HepG2 (cell line): ENCODE measurements around the gene SDK2. TPM values are rescaled to one million over a fixed set of nuclear protein-coding genes. Genes with fewer than 3 reads are reported as not detected.
A peak's percentile ranks its signal among the peaks of the same experiment; 100 is the strongest.

Experiments
- ATM ChIP-seq: fragments of 450-650 bp; IDR thresholded peaks from 2 replicates; pipeline ENCODE4 v1.7.1; 2017; ENCODE audit warnings: mild to moderate bottlenecking, borderline replicate concordance
- CEBPG ChIP-seq: IDR thresholded peaks from 2 replicates; pipeline ENCODE4 v1.6.1; 2016
- CENPX ChIP-seq: sonication (generic); formaldehyde crosslinking; IDR thresholded peaks from 2 replicates; pipeline ENCODE4 v1.9.0; 2021; ENCODE audit warnings: mild to moderate bottlenecking, missing genetic modification reagents, moderate library complexity
- HMG20B ChIP-seq: conservative IDR thresholded peaks from 2 replicates; pipeline ENCODE4 v1.6.1; 2016; ENCODE audit warnings: missing genetic modification reagents, missing compliant biosample characterization
- HNRNPK ChIP-seq: fragments of 200-400 bp; formaldehyde crosslinking; IDR thresholded peaks from 2 replicates; pipeline ENCODE4 v1.6.1; 2018; ENCODE audit warnings: low read length, low read depth, moderate library complexity, mild to moderate bottlenecking; ENCODE audit not compliant: poor library complexity, severe bottlenecking
- HOXD1 ChIP-seq: sonication (generic); formaldehyde crosslinking; IDR thresholded peaks from 2 replicates; pipeline ENCODE4 v1.5.0; 2020; ENCODE audit warnings: missing genetic modification reagents
- KLF11 ChIP-seq: IDR thresholded peaks from 2 replicates; pipeline ENCODE4 v1.6.1; 2016; ENCODE audit warnings: missing compliant biosample characterization
- MAZ ChIP-seq, 2 experiments: sonication (generic) in 1 of 2; formaldehyde crosslinking in 1 of 2; IDR thresholded peaks; 2 replicates each; pipeline versions ENCODE4 v1.5.0 to v1.6.1; 2012 to 2020; ENCODE audit warnings: low read depth in 2 of 2, mild to moderate bottlenecking in 2 of 2, borderline replicate concordance in 1 of 2, improper control_type of control experiment in 1 of 2, low read length in 1 of 2, missing genetic modification reagents in 1 of 2, moderate library complexity in 1 of 2
- MEIS1 ChIP-seq: sonication (generic); formaldehyde crosslinking; IDR thresholded peaks from 2 replicates; pipeline ENCODE4 v1.9.0; 2021; ENCODE audit warnings: mild to moderate bottlenecking, missing genetic modification reagents, moderate library complexity, borderline replicate concordance
- MTA1 ChIP-seq: sonication (generic); formaldehyde crosslinking; IDR thresholded peaks from 2 replicates; pipeline ENCODE4 v1.4.0; 2020; ENCODE audit warnings: missing genetic modification reagents, mild to moderate bottlenecking, borderline replicate concordance
- NAIF1 ChIP-seq: sonication (generic); formaldehyde crosslinking; IDR thresholded peaks from 2 replicates; pipeline ENCODE4 v1.5.0; 2020; ENCODE audit warnings: mild to moderate bottlenecking, missing genetic modification reagents, borderline replicate concordance
- NFE2L1 ChIP-seq: sonication (generic); formaldehyde crosslinking; IDR thresholded peaks from 2 replicates; pipeline ENCODE4 v1.4.0; 2020; ENCODE audit warnings: missing genetic modification reagents, mild to moderate bottlenecking, borderline replicate concordance
- NFYC ChIP-seq: IDR thresholded peaks from 2 replicates; pipeline ENCODE4 v1.6.1; 2016; ENCODE audit warnings: missing genetic modification reagents, missing compliant biosample characterization
- ZBED4 ChIP-seq: sonication (generic); formaldehyde crosslinking; IDR thresholded peaks from 2 replicates; pipeline ENCODE4 v1.4.0; 2020; ENCODE audit warnings: missing genetic modification reagents, borderline replicate concordance
- ZBTB7A ChIP-seq: sonication (generic); formaldehyde crosslinking; IDR thresholded peaks from 2 replicates; pipeline ENCODE4 v1.8.0; 2022; ENCODE audit warnings: mild to moderate bottlenecking, missing genetic modification reagents
- ZNF138 ChIP-seq: sonication (generic); formaldehyde crosslinking; IDR thresholded peaks from 2 replicates; pipeline ENCODE4 v1.5.0; 2020; ENCODE audit warnings: mild to moderate bottlenecking, low read depth, missing genetic modification reagents
- ZNF264 ChIP-seq: sonication (generic); formaldehyde crosslinking; IDR thresholded peaks from 2 replicates; pipeline ENCODE4 v1.4.0; 2020; ENCODE audit warnings: missing genetic modification reagents
- ZNF292 ChIP-seq: sonication (generic); formaldehyde crosslinking; IDR thresholded peaks from 2 replicates; pipeline ENCODE4 v1.8.1; 2022; ENCODE audit warnings: mild to moderate bottlenecking, low read depth, missing genetic modification reagents, borderline replicate concordance
- ZNF597 ChIP-seq: sonication (generic); formaldehyde crosslinking; IDR thresholded peaks from 2 replicates; pipeline ENCODE4 v1.5.0; 2020; ENCODE audit warnings: missing genetic modification reagents
- ZNF629 ChIP-seq: sonication (generic); formaldehyde crosslinking; conservative IDR thresholded peaks from 2 replicates; pipeline ENCODE4 v1.5.0; 2020; ENCODE audit warnings: missing genetic modification reagents
- ZNF737 ChIP-seq: sonication (generic); formaldehyde crosslinking; IDR thresholded peaks from 2 replicates; pipeline ENCODE4 v1.5.0; 2020; ENCODE audit warnings: missing genetic modification reagents, mild to moderate bottlenecking, borderline replicate concordance
- ZNF891 ChIP-seq: sonication (generic); formaldehyde crosslinking; IDR thresholded peaks from 2 replicates; pipeline ENCODE4 v1.5.0; 2020; ENCODE audit warnings: mild to moderate bottlenecking, missing genetic modification reagents
- polyA plus RNA-seq, 8 experiments: library from polyadenylated mRNA; depleted of rRNA in 3 of 8; stranded (reverse) in 7 of 8; unstranded in 1 of 8; fragments of >200 nt; fragmentation: Illumina TruSeq in 4 of 8; extraction: Trizol in 4 of 8; gene quantifications; 2 replicates each; pipeline versions ENCODE4 v1.2.1 to v1.2.3, GENCODE V29; 2011 to 2016; ENCODE audit warnings: low read depth in 4 of 8, missing spikeins in 1 of 8, mixed read lengths in 1 of 8; ENCODE audit not compliant: insufficient read depth in 1 of 8
- total RNA-seq, 5 experiments: library from RNA; depleted of rRNA; stranded (reverse); fragments of >200 nt; fragmentation: Illumina TruSeq; extraction: Trizol; gene quantifications; 2 replicates each; pipeline ENCODE4 v1.2.3, GENCODE V29; 2016; ENCODE audit warnings: low read depth in 1 of 5
- TF ChIP-seq, protein P1 (sequence below): sonication (generic); formaldehyde crosslinking; IDR thresholded peaks from 2 replicates; pipeline ENCODE4 v1.8.0; 2022; ENCODE audit warnings: mild to moderate bottlenecking, missing genetic modification reagents, moderate library complexity

SDK2 gene
- total and polyA plus RNA-seq, 2 of the 13 experiments (the other 11 are each of a cell fraction or from before 2014, with no cell fraction given): not detected

- no peak; the same call in 1 of the 2 replicates for TF ChIP-seq MAZ (IDR thresholded peaks at IDR 0.05; ENCODE audit: borderline replicate concordance, low read depth, low read length)
- peak; percentile 84 for TF ChIP-seq MAZ (CRISPR knock-in tag; IDR thresholded peaks at IDR 0.05; ENCODE audit: low read depth)
- TF ChIP-seq ZNF737 (CRISPR knock-in tag): no peak
- peak; percentile 26; the same call in 1 of the 2 replicates for TF ChIP-seq ZNF629 (CRISPR knock-in tag)
- TF ChIP-seq ZNF264 (CRISPR knock-in tag): peak; percentile 62; the same call in 1 of the 2 replicates
- TF ChIP-seq ZNF138 (CRISPR knock-in tag): 0 out of 2 replicates have a peak, but pooled peaks have one; percentile 10
- no peak for TF ChIP-seq HNRNPK
- TF ChIP-seq MEIS1 (CRISPR knock-in tag): peak; percentile 38; the same call in 1 of the 2 replicates
- TF ChIP-seq ZBED4: no peak
- TF ChIP-seq MTA1 (CRISPR knock-in tag): peak; percentile 93
- peak; percentile 85 for TF ChIP-seq HOXD1
- TF ChIP-seq HMG20B: no peak; the same call in 1 of the 2 replicates
- TF ChIP-seq ZNF891 (CRISPR knock-in tag): no peak; the same call in 1 of the 2 replicates
- TF ChIP-seq ATM: no peak
- TF ChIP-seq NFE2L1 (CRISPR knock-in tag): no peak
- TF ChIP-seq CENPX (CRISPR knock-in tag): no peak
- TF ChIP-seq, protein P1, sequence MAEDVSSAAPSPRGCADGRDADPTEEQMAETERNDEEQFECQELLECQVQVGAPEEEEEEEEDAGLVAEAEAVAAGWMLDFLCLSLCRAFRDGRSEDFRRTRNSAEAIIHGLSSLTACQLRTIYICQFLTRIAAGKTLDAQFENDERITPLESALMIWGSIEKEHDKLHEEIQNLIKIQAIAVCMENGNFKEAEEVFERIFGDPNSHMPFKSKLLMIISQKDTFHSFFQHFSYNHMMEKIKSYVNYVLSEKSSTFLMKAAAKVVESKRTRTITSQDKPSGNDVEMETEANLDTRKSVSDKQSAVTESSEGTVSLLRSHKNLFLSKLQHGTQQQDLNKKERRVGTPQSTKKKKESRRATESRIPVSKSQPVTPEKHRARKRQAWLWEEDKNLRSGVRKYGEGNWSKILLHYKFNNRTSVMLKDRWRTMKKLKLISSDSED (CRISPR knock-in tag): no peak
- peak; percentile 64; the same call in 1 of the 2 replicates for TF ChIP-seq NAIF1 (CRISPR knock-in tag)
- TF ChIP-seq CEBPG (CRISPR knock-in tag): peak; percentile 98
- TF ChIP-seq ZBTB7A (CRISPR knock-in tag): no peak; the same call in 1 of the 2 replicates
- TF ChIP-seq KLF11 (CRISPR knock-in tag): peak; percentile 50; the same call in 1 of the 2 replicates
- TF ChIP-seq ZNF292: peak; percentile 89; the same call in 1 of the 2 replicates
- TF ChIP-seq ZNF597 (CRISPR knock-in tag): no peak
- 0 out of 2 replicates have a peak, but pooled peaks have one; percentile 34 for TF ChIP-seq NFYC
These were observed 336.0 kb downstream of the SDK2 start (continued) for GRCh38 chr17:73308017-73308823.
